ENCODE data around the gene ZNF391.

DNA sequence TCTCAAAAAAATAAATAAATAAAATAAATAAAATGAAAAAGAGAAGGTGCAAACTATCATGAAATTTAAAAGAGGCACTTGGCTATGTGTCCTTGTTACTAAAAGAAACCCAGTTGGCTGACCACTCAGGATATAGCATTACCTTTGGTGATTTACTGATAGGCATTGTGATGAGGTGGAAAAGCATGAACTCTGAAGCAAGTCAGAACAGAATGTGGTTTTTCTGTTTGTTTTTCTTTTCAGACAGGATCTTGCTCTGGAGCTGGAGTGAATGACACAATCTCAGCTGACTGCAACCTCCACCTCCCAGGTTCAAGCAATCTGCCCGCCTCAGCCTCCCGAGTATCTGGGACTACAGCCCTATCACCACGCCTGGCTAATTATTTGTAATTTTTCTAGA lies 52.4 kb downstream of the ZNF391 start:
- TF ChIP-seq, protein P1, sequence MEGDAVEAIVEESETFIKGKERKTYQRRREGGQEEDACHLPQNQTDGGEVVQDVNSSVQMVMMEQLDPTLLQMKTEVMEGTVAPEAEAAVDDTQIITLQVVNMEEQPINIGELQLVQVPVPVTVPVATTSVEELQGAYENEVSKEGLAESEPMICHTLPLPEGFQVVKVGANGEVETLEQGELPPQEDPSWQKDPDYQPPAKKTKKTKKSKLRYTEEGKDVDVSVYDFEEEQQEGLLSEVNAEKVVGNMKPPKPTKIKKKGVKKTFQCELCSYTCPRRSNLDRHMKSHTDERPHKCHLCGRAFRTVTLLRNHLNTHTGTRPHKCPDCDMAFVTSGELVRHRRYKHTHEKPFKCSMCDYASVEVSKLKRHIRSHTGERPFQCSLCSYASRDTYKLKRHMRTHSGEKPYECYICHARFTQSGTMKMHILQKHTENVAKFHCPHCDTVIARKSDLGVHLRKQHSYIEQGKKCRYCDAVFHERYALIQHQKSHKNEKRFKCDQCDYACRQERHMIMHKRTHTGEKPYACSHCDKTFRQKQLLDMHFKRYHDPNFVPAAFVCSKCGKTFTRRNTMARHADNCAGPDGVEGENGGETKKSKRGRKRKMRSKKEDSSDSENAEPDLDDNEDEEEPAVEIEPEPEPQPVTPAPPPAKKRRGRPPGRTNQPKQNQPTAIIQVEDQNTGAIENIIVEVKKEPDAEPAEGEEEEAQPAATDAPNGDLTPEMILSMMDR (IDR thresholded peaks at IDR 0.05; ENCODE audit: low read length), result no peak
- TF ChIP-seq EZH2 (optimal IDR thresholded peaks at IDR 0.05; ENCODE audit: low read depth, low read length), result no peak

Measured in MM.1S (cell line).